Measurements from ENCODE around the gene RAB11FIP5. TPM values are rescaled to one million over a fixed set of nuclear protein-coding genes. Genes with fewer than 3 reads are reported as not detected.

RAB11FIP5 gene
- total and polyA plus RNA-seq, 2 experiments from 2014 or later: 4.4 to 16.6 TPM

DNA sequence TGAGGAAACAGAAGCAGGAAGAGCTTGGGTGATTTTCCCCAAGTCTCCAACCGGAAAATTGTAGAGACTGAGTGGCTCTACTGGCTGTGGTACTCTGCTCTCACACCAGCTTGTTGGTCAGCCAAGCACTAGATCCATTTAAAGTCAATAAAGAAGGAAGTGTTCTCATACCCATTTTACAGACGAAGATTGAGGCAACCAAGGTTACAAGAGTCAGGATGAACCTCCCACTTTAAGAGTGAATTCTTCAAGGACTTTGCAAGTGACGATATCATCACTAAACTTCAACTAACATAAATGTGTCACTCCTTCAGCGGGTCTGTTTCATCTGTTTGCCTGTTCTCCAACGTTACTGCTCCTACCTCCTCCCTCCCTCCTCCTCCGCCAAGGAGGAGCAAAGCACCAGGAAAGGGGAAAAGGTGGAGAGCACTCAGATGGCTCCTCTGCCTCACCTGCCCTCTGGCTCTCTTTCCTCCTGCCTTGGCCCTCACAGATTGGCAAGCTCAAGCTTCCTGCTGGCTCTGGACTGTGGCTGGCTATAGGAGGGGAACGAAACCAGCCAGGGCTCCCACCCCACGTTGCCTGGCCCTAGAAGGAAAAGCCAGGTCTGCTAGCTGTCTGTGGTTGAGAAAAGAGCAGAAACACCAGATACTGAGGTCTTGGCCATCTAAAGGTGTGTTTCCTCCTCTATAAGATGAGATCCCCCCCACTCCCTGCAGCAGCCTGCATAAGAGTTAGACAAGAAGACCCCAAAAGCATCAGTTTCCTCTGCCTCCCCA, 3.6 kb upstream of the RAB11FIP5 start:
- H3K27ac Mint-ChIP-seq: no peak overlapping the region
- peaks cover 8% of the 10 kb centered on the region; the same call in 1 of the 3 replicates for H3K9me3 Mint-ChIP-seq
- H3K27me3 Mint-ChIP-seq (ENCODE audit: insufficient read depth, low read depth, poor library complexity): peaks cover 21% of the 10 kb centered on the region
- peaks cover 6% of the 10 kb centered on the region for H3K4me1 ChIP-seq (ENCODE audit: insufficient read depth)
- H3K4me1 Mint-ChIP-seq: peaks cover 2% of the 10 kb centered on the region; the same call in 2 of the 3 replicates
- ATAC-seq: no peak
- no peaks in the 10 kb centered on the region; the same call in 1 of the 2 replicates for H3K36me3 ChIP-seq (ENCODE audit: insufficient read depth)
- H3K4me3 ChIP-seq: no peak overlapping the region
- DNase-seq (ENCODE audit: low spot score): no peak
- no peak overlapping the region for H3K4me2 ChIP-seq
- no peaks in the 10 kb centered on the region for H4K20me1 ChIP-seq (replicated peaks; ENCODE audit: insufficient read depth)
- H3K4me3 Mint-ChIP-seq: no peak overlapping the region
- H3K27ac ChIP-seq (ENCODE audit: low read depth): no peak overlapping the region
- H2AFZ ChIP-seq: no peak overlapping the region
- no peak for TF ChIP-seq ETS1 (IDR thresholded peaks at IDR 0.05)
- no peak for TF ChIP-seq NANOG (IDR thresholded peaks at IDR 0.05; ENCODE audit: borderline replicate concordance)
- TF ChIP-seq CTCF (conservative IDR thresholded peaks at IDR 0.05; ENCODE audit: low read depth in 2 of 2): no peak
- no peak for TF ChIP-seq JUNB (IDR thresholded peaks at IDR 0.05; ENCODE audit: unreplicated experiment)
- TF ChIP-seq EZH2phosphoT487 (IDR thresholded peaks at IDR 0.05; ENCODE audit: unreplicated experiment): no peak
- TF ChIP-seq ZNF114 (CRISPR knock-in tag; IDR thresholded peaks at IDR 0.05): no peak
- TF ChIP-seq STAT1 (IDR thresholded peaks at IDR 0.05; ENCODE audit: unreplicated experiment): no peak
- TF ChIP-seq CREB1 (CRISPR knock-in tag; IDR thresholded peaks at IDR 0.05; ENCODE audit: low read depth): no peak
- TF ChIP-seq EZH2 (IDR thresholded peaks at IDR 0.05; ENCODE audit: low read depth, unreplicated experiment): no peak
- TF ChIP-seq REST (IDR thresholded peaks at IDR 0.05; ENCODE audit: unreplicated experiment): no peak
- no peak for TF ChIP-seq POLR2AphosphoS5 (IDR thresholded peaks at IDR 0.05; ENCODE audit: low read depth)
- TF ChIP-seq ZNF462 (CRISPR knock-in tag; IDR thresholded peaks at IDR 0.05): no peak
- no peak for TF ChIP-seq ZNF331 (CRISPR knock-in tag; IDR thresholded peaks at IDR 0.05; ENCODE audit: low read depth)
- peaks cover 8% of the 10 kb centered on the region for H3F3A ChIP-seq (replicated peaks; ENCODE audit: low read depth)
- H3K79me2 ChIP-seq (replicated peaks; ENCODE audit: insufficient read depth): peaks cover under 1% of the 10 kb centered on the region; the same call in 1 of the 2 replicates
- H3K9me2 ChIP-seq (ENCODE audit: insufficient read depth): no peaks in the 10 kb centered on the region
- H3K36me3 Mint-ChIP-seq (ENCODE audit: low read depth): peaks cover 11% of the 10 kb centered on the region; the same call in 2 of the 3 replicates
- H3K27me3 ChIP-seq (ENCODE audit: insufficient read depth): peaks cover 29% of the 10 kb centered on the region
